ENCODE measurements around the gene OR7D2. TPM values are rescaled to one million over a fixed set of nuclear protein-coding genes. Genes with fewer than 3 reads are reported as not detected.

OR7D2 gene
- total RNA-seq, 1 experiment from 2014 or later, result not detected

GRCh38 chr19:9144920-9145319 lies 33.9 kb upstream of the OR7D2 start:
- POLR2A ChIA-PET, result no interaction called here
- no peak for ATAC-seq
- no peak overlapping the region for H3K27ac Mint-ChIP-seq
- CTCF ChIA-PET, result no interaction called here
- H3K9me3 Mint-ChIP-seq, result peaks cover 48% of the 10 kb centered on the region
- DNase-seq (ENCODE audit: low spot score), result no peak
- TF ChIP-seq ZNF317 (CRISPR knock-in tag; IDR thresholded peaks at IDR 0.05; ENCODE audit: borderline replicate concordance, low read depth), result peak; percentile 99
- no peak for TF ChIP-seq GABPB1 (CRISPR knock-in tag; IDR thresholded peaks at IDR 0.05)
- TF ChIP-seq ZNF232 (CRISPR knock-in tag; IDR thresholded peaks at IDR 0.05), result no peak
- TF ChIP-seq TEAD4 (CRISPR knock-in tag; IDR thresholded peaks at IDR 0.05), result no peak
- TF ChIP-seq NR1H2 (CRISPR knock-in tag; IDR thresholded peaks at IDR 0.05), result no peak
- H3K27me3 Mint-ChIP-seq (ENCODE audit: low read depth), result no peaks in the 10 kb centered on the region; the same call in 1 of the 2 replicates
- H3K4me3 Mint-ChIP-seq, result no peak overlapping the region
- H3K36me3 Mint-ChIP-seq, result peaks cover 65% of the 10 kb centered on the region
- peaks cover 24% of the 10 kb centered on the region for H3K4me1 Mint-ChIP-seq

- Mint-ChIP-seq H3K9me3 (peaks cover 67% of the 10 kb centered on the region), H3K36me3 (peaks cover 80% of the 10 kb centered on the region), H3K27ac (no peak overlapping the region), H3K27me3 (ENCODE audit: low read depth) (no peaks in the 10 kb centered on the region; the same call in 1 of the 2 replicates), H3K4me1 (peaks cover 14% of the 10 kb centered on the region), H3K4me3 (no peak overlapping the region)
- POLR2A ChIA-PET, result no interaction called here
- CTCF ChIA-PET, result no interaction called here
- ATAC-seq, result no peak
- no peak for TF ChIP-seq IRF1 (CRISPR knock-in tag; IDR thresholded peaks at IDR 0.05)
- TF ChIP-seq ZNF512 (CRISPR knock-in tag; IDR thresholded peaks at IDR 0.05; ENCODE audit: borderline replicate concordance), result no peak
- no peak for TF ChIP-seq NFATC4 (CRISPR knock-in tag; IDR thresholded peaks at IDR 0.05)
- TF ChIP-seq CREB1 (CRISPR knock-in tag; IDR thresholded peaks at IDR 0.05), result no peak
- no peak for TF ChIP-seq FOXP4 (CRISPR knock-in tag; IDR thresholded peaks at IDR 0.05)
- TF ChIP-seq ETV6 (CRISPR knock-in tag; IDR thresholded peaks at IDR 0.05), result no peak
- no peak for TF ChIP-seq ERG (CRISPR knock-in tag; IDR thresholded peaks at IDR 0.05)
- TF ChIP-seq MYBL2 (CRISPR knock-in tag; IDR thresholded peaks at IDR 0.05), result no peak
- no peak for DNase-seq (ENCODE audit: low spot score)
Observed at GRCh38 chr19:9146882-9147281, 31.9 kb upstream of the OR7D2 start.

GRCh38 chr19:9148697-9149096 lies 30.1 kb upstream of the OR7D2 start:
- peaks cover 4% of the 10 kb centered on the region; the same call in 1 of the 2 replicates for H3K4me1 Mint-ChIP-seq
- H3K27ac Mint-ChIP-seq, result no peak overlapping the region
- peaks cover 3% of the 10 kb centered on the region; the same call in 1 of the 2 replicates for H3K27me3 Mint-ChIP-seq (ENCODE audit: low read depth)
- CTCF ChIA-PET, result no interaction called here
- peaks cover 90% of the 10 kb centered on the region for H3K36me3 Mint-ChIP-seq
- POLR2A ChIA-PET, result interaction anchor here (1.1 kb wide), 1 partner anchor 9 kb away, joined by 3 read pairs; no protein-coding TSS in a partner anchor
- DNase-seq (ENCODE audit: low spot score), result no peak
- ATAC-seq, result no peak
- H3K4me3 Mint-ChIP-seq, result no peak overlapping the region
- peaks cover 78% of the 10 kb centered on the region for H3K9me3 Mint-ChIP-seq
- peak; percentile 56; the same call in 1 of the 2 replicates for TF ChIP-seq USF1 (CRISPR knock-in tag; IDR thresholded peaks at IDR 0.05)
- TF ChIP-seq USF2 (CRISPR knock-in tag; IDR thresholded peaks at IDR 0.05), result peak; percentile 64
- no peak for TF ChIP-seq ZNF512 (CRISPR knock-in tag; IDR thresholded peaks at IDR 0.05; ENCODE audit: borderline replicate concordance)
- TF ChIP-seq ZSCAN18 (CRISPR knock-in tag; IDR thresholded peaks at IDR 0.05), result no peak
- no peak for TF ChIP-seq ERG (CRISPR knock-in tag; IDR thresholded peaks at IDR 0.05)
- TF ChIP-seq CDX4 (CRISPR knock-in tag; IDR thresholded peaks at IDR 0.05; ENCODE audit: borderline replicate concordance), result no peak

Data from WTC11 (cell line).